VCaP (cell line): ENCODE data around the gene PMS1.

Source experiments
- H3K27ac ChIP-seq: fragments of 450-650 bp; 2 replicates; pipeline ENCODE4 v1.5.1; 2017
- CTCF ChIP-seq: fragments of 450-650 bp; conservative IDR thresholded peaks from 2 replicates; pipeline ENCODE4 v1.5.1; 2017; ENCODE audit warnings: mild to moderate bottlenecking, moderate library complexity

PMS1 gene

GRCh38 chr2:189854187-189854586 lies 69.9 kb downstream of the PMS1 start:
- no peak for TF ChIP-seq CTCF
- no peak overlapping the region for H3K27ac ChIP-seq

GRCh38 chr2:189854940-189855339 lies 70.7 kb downstream of the PMS1 start:
- no peak for TF ChIP-seq CTCF
- H3K27ac ChIP-seq: no peak overlapping the region

GRCh38 chr2:189858291-189858690 lies 74.0 kb downstream of the PMS1 start:
- TF ChIP-seq CTCF: no peak
- H3K27ac ChIP-seq: no peak overlapping the region

- TF ChIP-seq CTCF: no peak
- H3K27ac ChIP-seq: no peak overlapping the region
These were observed 75.9 kb downstream of the PMS1 start for GRCh38 chr2:189860161-189860560.

- TF ChIP-seq CTCF: no peak
- no peak overlapping the region for H3K27ac ChIP-seq
These were observed 78.5 kb downstream of the PMS1 start for GRCh38 chr2:189862751-189863150.

GRCh38 chr2:189865826-189866225 lies 81.6 kb downstream of the PMS1 start:
- no peak for TF ChIP-seq CTCF
- H3K27ac ChIP-seq: no peak overlapping the region

GRCh38 chr2:189866296-189866695 lies 82.0 kb downstream of the PMS1 start:
- no peak overlapping the region for H3K27ac ChIP-seq
- TF ChIP-seq CTCF: no peak

GRCh38 chr2:189868896-189869295 lies 84.6 kb downstream of the PMS1 start:
- no peak for TF ChIP-seq CTCF
- no peak overlapping the region for H3K27ac ChIP-seq
